HG02970 (cell line): Measurements from ENCODE around the gene MTARC2.
"Not testable (repeated sequence)": the region's sequence is repeated elsewhere in the genome, so short reads cannot be mapped to it uniquely, and the experiment has no call there.

Experiments used
- ATAC-seq: cut with Tn5 transposase; IDR thresholded peaks from one replicate; pipeline ENCODE4 v1.9.1; 2021; ENCODE audit warnings: mild to moderate bottlenecking, moderate library complexity, moderate number of reproducible peaks; ENCODE audit not compliant: unreplicated experiment, low FRiP score

MTARC2 gene

GRCh38 chr1:220730486-220730885 lies 17.6 kb upstream of the MTARC2 start:
- no peak for ATAC-seq

DNA sequence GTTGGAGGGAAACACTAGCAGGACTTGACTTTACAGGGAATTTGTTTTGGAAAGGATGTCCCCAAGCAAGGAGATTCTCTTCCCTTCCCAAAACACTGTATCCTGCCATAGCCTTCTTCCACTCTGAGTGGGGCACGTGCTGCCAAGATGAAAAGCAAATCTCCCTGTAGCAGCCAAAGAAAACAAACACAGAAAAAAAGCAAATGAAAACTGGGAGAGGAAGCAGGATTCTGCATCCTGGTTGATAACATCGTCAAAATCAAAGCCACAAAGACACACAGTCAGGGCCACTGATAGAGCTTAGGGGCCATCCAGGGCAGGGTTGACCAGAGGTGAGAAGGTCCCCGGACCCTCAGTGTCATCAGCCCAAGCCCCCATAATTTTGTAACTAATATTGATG lies 16.0 kb upstream of the MTARC2 start:
- ATAC-seq: no peak

DNA sequence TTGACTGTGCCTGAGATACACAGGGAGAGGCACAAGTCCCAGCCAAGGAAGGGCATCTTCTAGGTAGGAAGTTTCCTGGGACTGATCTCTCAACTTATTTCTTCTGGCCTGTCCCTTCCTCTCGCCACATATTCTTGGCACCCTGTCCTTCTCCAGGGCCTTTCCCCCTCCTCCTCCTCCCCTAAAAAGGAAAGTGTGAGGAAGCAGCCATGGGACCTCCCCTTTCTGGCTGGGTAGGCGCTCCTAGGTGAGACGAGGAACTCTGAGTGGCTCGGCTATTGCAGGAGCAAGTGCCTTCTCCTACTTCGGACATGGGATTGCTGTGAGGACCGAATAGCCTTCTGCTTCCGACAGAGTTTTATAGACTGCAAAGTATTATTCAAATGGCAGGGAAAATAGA lies 15.5 kb upstream of the MTARC2 start:
- no peak for ATAC-seq

DNA sequence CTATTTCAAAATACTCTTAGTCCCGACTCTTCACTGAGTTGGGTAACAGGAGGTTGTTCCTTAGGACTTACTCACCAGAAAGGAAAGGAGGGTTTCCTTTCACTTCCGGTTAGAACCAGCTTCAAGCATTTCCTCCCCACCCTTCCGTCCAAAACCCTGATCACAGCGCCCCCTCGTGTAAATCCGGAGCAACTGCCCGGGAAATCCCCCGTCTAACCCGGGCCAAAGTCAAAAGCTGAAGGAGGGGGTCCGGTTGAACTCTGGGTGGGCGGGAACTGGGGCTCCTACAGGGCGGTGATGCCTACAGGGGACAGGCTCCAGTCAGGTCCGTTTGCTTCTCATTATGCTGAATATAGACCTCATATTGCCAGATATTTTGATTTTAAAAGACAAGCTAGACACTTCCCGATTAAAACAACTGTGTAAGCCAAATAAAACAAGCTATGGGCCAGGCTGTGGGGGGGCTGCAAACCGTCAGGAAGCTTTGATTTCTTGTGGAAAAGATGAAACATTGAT lies 15.0 kb upstream of the MTARC2 start:
- ATAC-seq: peak; percentile 88

- ATAC-seq: no peak
Observed at GRCh38 chr1:220734571-220735326, 13.4 kb upstream of the MTARC2 start.

DNA sequence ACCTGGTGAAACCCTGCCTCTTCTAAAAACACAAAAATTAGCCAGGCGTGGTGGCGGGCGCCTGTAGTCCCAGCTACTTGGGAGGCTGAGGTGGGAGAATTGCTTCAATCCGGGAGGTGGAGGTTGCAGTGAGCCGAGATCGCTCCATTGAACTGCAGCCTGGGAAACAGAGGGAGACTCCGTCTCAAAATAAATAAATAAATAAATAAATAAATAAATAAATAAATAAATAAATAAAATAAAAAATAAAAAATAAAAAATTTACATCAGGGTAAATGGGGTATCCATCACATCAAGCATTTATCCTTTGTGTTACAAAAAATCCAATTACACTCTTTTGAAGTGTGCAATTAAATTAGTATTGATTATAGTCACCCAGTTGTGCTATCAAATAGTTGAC lies 11.8 kb upstream of the MTARC2 start:
- not testable (repeated sequence) for ATAC-seq

DNA sequence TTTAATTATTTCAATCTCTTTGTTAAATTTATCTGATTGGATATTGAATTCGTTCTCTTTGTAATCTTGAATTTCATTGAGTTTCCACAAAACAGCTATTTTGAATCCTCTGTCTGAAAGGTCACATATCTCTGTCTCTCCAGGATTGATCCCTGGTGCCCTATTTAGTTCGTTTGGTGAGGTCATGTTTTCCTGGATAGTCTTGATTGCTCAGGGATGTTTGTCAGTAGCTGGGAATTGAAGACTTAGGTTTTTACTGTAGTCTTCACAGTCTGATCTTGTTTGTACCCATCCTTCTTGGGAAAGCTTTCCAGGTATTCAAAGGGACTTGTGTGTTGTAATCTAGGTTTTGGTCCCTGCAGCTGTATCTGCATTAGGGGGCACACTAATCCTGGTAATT lies 6.8 kb upstream of the MTARC2 start:
- ATAC-seq: no peak

GRCh38 chr1:220741825-220742224 lies 6.3 kb upstream of the MTARC2 start:
- ATAC-seq: no peak

GRCh38 chr1:220742520-220742919 lies 5.6 kb upstream of the MTARC2 start:
- no peak for ATAC-seq

- ATAC-seq: no peak
Observed at GRCh38 chr1:220746851-220747250, 1.3 kb upstream of the MTARC2 start.

DNA sequence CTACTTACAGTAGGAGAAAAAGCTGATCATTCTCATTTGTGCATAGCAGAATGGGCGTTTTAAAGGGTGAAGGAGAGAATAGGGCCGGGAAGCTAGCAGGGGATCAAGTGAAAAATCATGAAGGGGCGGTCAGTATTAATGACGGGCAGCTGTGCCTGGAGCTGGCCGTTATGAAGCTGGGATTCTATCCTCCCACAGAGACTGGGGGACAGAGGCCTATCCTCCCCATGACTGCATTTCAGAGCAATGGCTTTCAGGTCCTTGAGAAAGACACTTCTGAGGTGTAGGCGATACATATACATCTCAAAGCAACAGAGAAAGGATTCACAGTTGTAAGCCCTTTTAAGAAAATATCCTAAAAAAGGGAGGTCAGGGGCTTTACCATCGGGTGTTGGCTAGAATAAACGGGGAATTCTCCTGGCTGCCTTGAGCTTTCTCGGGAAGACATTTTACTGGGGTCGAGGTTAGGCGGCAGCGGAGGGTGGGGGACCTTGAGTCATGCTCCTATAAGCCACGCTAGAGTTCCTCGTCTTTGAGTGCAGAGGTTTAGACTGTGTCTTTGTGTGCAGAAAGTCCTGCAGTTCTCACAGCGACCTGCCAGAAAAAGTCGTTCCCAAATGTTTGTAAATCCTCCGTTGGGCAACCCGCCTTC lies 559 bp upstream of the MTARC2 start:
- no peak for ATAC-seq

DNA sequence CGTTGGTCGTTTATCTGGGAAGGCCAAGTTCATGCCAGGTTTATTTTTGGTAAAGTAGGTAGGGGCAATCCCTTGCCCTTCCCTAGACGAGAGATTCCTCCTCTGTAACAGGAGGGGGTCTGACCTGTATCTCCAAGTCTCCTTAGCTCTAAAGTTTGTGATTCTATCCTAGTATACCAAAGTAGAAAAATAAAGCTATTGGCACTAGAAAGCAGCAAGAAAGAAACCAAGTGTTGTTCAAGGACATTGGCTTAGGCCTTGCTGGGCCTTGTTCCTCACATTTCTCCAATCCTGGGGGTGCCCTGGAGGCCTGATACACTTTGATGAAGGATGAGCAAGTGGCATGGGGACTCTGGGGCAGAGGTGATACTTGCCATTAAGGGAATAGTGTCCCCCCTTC lies 814 bp downstream of the MTARC2 start:
- ATAC-seq: no peak

DNA sequence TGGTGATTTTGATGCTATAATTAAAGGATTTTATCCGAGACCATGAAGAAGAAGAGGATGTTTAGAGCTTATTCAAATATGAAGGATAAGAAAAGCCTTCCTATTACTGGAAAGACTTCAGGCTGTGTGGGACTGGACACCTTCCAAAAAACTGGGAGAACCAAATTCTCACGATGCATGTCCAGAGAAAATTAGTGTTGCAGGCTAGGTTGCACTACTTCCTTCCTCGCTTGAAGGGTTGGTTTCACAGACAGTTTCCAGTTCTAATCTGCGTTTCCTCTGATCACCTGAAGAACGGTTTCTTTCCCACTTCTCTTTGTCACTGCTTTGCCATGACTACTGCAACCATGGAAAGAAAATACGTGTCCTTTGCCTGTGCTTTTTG lies 2.0 kb downstream of the MTARC2 start:
- no peak for ATAC-seq

DNA sequence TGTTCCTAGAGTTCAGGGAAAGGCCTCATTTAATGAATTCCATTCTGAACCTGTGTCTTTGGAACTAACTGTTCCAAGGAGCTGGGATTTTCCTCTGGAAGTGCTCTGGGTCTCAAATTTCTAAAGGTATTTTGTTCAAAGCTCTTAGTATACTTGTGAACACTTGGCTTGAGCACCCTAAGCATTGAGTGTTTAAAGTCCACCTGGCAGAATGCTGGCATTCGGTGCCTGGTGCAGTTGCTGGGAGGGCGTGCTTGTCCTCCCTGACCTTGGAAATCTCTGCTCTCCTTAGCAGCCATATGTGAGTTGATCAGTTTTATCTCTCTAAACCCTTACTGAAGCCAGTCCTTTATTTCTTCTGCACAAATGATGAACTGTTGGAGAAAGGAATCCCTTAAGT lies 3.0 kb downstream of the MTARC2 start:
- ATAC-seq: no peak

GRCh38 chr1:220754212-220754917 lies 6.2 kb downstream of the MTARC2 start:
- ATAC-seq: no peak

- ATAC-seq: no peak
Observed at GRCh38 chr1:220754918-220755295, 6.8 kb downstream of the MTARC2 start.

DNA sequence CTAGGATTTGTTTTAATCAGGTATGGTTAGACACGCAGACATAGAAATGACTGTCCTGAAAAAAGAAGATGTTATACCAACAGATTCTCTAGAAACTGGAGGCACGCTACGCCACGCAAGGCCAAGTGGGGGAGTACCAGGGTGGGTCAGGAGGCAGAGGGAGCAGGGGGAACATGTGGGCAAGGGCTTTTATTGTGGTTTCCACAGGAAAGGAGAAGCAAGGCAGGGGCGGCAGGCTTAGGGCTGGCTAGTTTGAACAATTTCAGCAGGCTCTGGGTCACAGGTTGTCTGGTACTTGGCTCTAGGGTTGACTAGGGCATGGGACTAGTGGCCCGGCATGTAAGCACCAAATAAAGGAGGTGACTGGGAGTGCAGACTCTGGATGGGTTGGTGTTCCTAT lies 7.2 kb downstream of the MTARC2 start:
- no peak for ATAC-seq

DNA sequence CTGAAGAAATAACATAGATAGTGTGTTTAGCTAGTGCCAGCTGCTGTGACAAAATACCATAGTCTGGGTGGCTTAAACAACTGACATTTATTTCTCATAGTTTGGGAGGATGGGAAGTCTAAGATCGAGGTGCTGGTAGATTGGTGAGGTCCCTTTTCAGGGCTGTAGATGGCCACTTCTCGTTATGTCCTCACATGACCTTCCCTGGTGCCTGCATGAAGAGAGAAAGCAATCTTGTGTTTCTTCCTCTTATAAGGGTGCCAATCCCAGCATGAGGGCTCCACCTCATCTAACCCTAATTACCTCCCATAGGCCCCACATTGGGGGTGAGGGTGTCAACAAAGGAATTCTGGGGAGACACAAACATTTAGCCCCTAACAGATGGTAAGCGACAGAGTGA lies 9.3 kb downstream of the MTARC2 start:
- no peak for ATAC-seq

GRCh38 chr1:220759147-220759546 lies 11.0 kb downstream of the MTARC2 start:
- no peak for ATAC-seq

- no peak for ATAC-seq
Observed at GRCh38 chr1:220761688-220762427, 13.7 kb downstream of the MTARC2 start.

DNA sequence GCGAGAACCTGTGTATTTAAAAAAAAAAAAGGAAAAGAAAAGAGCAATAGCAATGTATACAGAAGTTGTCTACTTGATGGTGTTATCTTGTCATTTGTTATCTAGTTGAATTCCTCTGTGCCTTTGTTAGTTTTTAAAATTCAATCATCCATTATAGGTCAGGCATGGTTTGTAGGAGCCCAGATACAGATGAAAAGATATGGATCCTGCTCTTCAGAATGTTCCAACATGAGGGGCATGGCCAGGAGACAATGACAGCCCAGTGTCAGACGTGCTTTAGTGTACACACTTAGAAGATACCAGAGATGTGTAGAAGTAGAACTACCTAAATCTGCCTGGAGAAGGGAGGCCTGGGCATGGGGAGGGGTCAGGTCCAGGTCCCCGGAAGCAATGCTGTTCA lies 16.6 kb downstream of the MTARC2 start:
- ATAC-seq: no peak
